GM21367 (cell line): Measurements from ENCODE around the gene SLC22A1.

ENCODE experiments used
- ATAC-seq: cut with Tn5 transposase; IDR thresholded peaks from one replicate; pipeline ENCODE4 v1.9.1; 2021; ENCODE audit not compliant: unreplicated experiment

The SLC22A1 gene

GRCh38 chr6:160167604-160168399, 46.2 kb downstream of the SLC22A1 start:
- no peak for ATAC-seq

GRCh38 chr6:160170018-160170680, 48.5 kb downstream of the SLC22A1 start:
- ATAC-seq: no peak

- ATAC-seq: no peak
Measured at GRCh38 chr6:160172704-160173103, 51.1 kb downstream of the SLC22A1 start.

GRCh38 chr6:160173806-160174527, 52.4 kb downstream of the SLC22A1 start:
- ATAC-seq: no peak

- no peak for ATAC-seq
Measured at GRCh38 chr6:160174681-160175080, 53.1 kb downstream of the SLC22A1 start.

GRCh38 chr6:160177220-160177619, 55.6 kb downstream of the SLC22A1 start:
- ATAC-seq: no peak

- no peak for ATAC-seq
Measured at GRCh38 chr6:160178271-160178670, 56.7 kb downstream of the SLC22A1 start.

- ATAC-seq: no peak
Measured at GRCh38 chr6:160180706-160181105, 59.1 kb downstream of the SLC22A1 start.

GRCh38 chr6:160188773-160189172, 67.2 kb downstream of the SLC22A1 start:
- ATAC-seq: no peak

GRCh38 chr6:160190081-160190480, 68.5 kb downstream of the SLC22A1 start:
- no peak for ATAC-seq

- ATAC-seq: no peak
Measured at GRCh38 chr6:160190973-160191372, 69.4 kb downstream of the SLC22A1 start.

GRCh38 chr6:160192840-160193239, 71.2 kb downstream of the SLC22A1 start:
- ATAC-seq: no peak

GRCh38 chr6:160194808-160195207, 73.2 kb downstream of the SLC22A1 start:
- no peak for ATAC-seq

- ATAC-seq: no peak
Measured at GRCh38 chr6:160197662-160198061, 76.0 kb downstream of the SLC22A1 start.

- ATAC-seq: peak; percentile 75
Measured at GRCh38 chr6:160198606-160199211, 77.1 kb downstream of the SLC22A1 start.

- ATAC-seq: no peak
Measured at GRCh38 chr6:160201061-160201460, 79.4 kb downstream of the SLC22A1 start.

- ATAC-seq: no peak
Measured at GRCh38 chr6:160202411-160202810, 80.8 kb downstream of the SLC22A1 start.

- ATAC-seq: no peak
Measured at GRCh38 chr6:160203076-160203475, 81.5 kb downstream of the SLC22A1 start.

GRCh38 chr6:160203522-160203921, 81.9 kb downstream of the SLC22A1 start:
- no peak for ATAC-seq

- ATAC-seq: no peak
Measured at GRCh38 chr6:160203953-160204352, 82.3 kb downstream of the SLC22A1 start.

- ATAC-seq: no peak
Measured at GRCh38 chr6:160204710-160205109, 83.1 kb downstream of the SLC22A1 start.
